GM11168 (cell line): ENCODE data around the gene NKX1-1.

Experiments
- in situ Hi-C: fragments of 300-500 bp; cut with MboI; formaldehyde crosslinking; loops from one replicate; pipeline ENCODE4 v1.12.0; 2022; ENCODE audit warnings: low sequenced_read_pairs; ENCODE audit not compliant: unreplicated experiment

NKX1-1 gene

GRCh38 chr4:1417522-1418390 is 11.5 kb upstream of the NKX1-1 start:
- in situ Hi-C loops, result no loop called here

DNA sequence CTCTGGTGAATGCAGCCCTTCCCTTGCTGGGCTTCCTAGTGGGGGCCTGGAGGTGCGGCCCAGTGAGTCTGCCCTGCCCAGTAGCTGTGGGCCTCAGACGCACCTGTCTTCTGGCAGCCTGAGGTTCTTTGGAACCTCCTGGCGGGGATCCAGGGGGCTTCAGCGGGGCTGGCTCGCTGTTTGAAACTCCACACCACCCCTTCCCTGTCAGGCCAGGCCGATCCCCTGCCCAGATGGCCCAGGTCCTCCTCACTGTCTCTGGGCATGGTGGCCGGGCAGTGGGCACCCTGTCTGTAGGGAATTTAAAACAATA is 10.7 kb upstream of the NKX1-1 start:
- in situ Hi-C loops, result no loop called here

GRCh38 chr4:1416051-1416947 is 10.1 kb upstream of the NKX1-1 start:
- in situ Hi-C loops, result no loop called here

GRCh38 chr4:1415681-1415981 is 9.4 kb upstream of the NKX1-1 start:
- in situ Hi-C loops, result no loop called here

- in situ Hi-C loops, result no loop called here
Observed at GRCh38 chr4:1414831-1415680, 8.8 kb upstream of the NKX1-1 start.

- in situ Hi-C loops, result no loop called here
Observed at GRCh38 chr4:1413687-1414479, 7.6 kb upstream of the NKX1-1 start.

- in situ Hi-C loops, result no loop called here
Observed at GRCh38 chr4:1413204-1413663, 7.0 kb upstream of the NKX1-1 start.

GRCh38 chr4:1412376-1413203 is 6.3 kb upstream of the NKX1-1 start:
- in situ Hi-C loops, result no loop called here

DNA sequence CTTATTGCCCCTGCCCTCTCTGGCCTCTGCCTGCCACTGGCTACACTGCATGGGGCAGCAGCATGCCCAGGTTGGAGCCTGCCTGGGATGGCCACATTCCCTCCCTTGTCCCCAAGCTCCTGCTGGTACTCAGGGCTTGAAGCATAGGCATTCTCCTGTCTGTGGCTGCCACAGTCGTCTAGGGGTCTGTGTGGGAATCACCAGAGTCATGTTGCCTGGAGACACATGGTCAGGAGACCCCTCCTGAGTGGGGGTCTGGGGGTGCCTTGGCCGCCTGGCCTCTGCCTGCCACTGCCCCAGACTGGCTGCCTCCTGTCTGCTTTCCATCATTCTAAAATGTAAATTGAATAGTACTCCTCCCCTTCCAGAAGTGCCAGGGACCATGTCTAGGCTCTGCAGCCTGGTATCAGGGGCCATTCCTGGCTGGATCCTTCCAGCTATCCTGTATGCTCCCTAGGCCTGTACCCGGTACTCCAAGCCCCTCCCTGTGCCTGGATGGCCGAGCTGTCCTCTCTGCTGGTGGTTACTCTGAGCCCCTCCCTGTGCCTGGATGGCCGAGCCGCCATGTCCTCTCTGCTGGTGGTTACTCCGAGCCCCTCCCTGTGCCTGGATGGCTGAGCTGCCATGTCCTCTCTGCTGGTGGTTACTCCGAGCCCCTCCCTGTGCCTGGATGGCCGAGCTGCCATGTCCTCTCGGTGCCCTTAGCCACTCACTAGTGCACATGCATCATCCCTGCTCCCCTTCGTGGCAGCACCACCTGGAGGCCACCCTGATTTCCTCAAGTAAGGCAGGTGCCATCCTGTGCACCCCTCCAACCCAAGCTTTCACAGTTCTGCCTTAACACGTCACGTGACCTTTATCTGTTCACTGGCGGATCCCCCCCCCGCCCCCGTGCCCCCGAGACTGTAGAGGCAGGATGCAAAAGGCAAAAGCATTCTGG is 5.5 kb upstream of the NKX1-1 start:
- in situ Hi-C loops, result no loop called here

GRCh38 chr4:1410491-1411325 is 4.5 kb upstream of the NKX1-1 start:
- in situ Hi-C loops, result no loop called here

DNA sequence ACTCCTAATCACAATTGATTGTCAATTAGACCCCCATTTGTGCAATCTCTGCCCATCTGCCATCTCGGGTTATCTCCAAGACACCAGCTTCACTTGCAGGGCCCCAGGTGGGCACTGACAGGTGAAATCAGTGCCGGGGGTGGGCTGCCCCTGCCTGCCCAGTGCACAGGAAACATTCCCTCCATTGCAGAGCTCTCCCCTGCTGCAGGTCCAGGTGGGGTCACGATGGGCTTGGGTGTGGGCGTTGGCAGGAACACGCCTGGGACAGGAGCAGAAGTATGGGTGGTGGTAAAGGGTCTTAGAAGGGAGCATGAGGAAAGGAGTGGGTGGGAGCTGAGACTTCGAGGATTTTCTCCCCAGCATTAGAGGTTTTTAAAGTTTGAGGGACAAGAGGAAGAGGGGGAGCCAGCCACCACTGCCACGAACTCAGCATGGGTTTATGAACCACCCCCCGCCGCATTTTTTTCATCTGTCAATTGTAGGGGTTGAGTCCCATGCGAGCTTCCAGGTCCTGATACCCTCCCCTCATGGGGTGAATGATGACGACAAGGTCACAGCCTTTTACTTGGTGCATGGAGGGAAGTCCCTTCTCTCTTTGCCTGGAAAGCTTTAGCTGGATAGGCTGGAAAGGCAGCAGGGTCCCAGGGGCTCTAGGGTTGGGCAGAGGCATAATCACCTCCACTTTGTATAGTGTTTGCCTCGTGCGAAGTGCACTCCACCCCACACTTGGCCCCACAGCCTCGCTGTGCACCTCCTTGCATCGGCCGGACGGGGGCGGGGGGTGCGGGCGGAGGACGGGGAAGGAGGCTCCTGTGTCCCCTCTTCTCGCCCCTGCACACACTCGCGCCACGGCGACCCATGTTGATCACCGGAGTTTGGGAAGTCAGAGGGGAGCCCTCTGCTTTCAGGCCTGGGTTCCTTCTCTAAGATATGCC is 3.5 kb upstream of the NKX1-1 start:
- in situ Hi-C loops, result no loop called here

DNA sequence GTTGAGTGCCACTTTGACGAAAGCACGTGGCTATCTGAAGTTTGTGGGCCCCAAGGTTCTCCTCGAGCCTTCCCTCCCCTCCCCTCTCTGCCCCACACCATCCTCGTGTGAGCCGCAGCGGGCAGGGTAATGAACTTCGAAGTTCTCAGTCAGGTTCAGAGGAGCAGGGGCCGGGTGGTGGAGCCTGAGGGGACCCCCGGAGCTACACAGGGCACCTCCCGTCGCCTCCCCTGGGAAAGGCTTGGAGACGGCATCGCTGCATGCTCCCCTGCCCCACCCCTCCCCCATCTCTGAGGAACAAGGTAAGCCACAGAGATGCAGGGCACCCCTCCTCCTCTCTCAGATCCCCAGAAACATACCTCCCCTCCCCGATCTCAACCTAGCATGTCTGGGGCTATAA is 2.8 kb upstream of the NKX1-1 start:
- in situ Hi-C loops, result no loop called here

DNA sequence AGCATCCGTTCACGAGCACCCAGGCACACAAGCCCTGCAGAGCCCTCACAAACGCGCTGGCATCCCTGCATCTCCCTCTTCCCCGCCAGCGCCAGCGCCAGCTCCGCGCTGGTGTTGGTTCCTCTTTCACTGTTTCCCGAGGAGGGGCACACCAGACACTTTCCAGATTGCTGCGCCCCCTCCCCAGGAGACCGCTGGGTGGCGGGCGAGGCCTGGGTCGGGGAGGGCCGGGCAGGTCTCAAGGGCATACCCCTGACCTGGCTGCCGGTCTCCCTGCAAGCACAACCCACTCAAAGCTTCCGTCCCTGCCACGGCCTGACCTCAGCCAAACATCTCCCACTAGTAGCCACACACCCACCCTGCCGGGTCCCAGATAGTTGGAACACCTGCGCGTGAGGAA is 2.2 kb upstream of the NKX1-1 start:
- in situ Hi-C loops, result no loop called here

GRCh38 chr4:1407657-1408333 is 1.6 kb upstream of the NKX1-1 start:
- in situ Hi-C loops, result no loop called here

DNA sequence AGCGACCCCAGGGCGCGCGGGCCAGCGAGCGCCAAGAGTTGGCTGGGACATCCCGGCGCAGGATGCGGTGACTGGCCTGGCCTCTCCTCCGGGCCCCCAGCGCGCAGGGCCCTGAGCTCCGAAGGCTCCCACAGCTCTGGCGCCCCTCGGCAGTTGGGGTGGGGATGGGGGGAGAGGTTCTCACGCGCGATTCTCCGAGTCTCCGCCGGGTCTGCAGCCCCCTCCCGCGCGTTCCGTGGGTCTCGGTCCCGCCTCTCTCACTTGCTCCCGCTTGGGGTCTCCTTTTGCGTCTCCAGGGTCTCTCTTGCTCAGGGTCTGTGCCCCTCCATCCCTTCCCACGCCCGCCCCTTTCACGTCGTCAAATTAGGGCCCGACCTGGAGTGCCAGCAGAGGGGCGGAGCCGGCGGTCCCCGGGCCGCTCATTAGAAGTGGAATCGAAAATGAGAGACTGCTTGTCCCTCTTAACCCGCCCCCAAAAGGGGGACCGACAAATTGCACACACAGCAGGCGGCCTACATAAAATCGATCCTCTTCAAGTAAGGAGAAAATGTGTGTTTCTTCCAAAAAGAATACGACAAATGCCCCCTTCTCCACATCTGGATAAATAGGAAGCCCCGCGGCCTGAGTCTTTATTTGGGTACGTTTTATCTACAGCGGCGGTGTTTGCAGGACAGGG is 877 bp upstream of the NKX1-1 start:
- in situ Hi-C loops, result no loop called here
